ENCODE data around the gene PGPEP1. TPM values are rescaled to one million over a fixed set of nuclear protein-coding genes. Genes with fewer than 3 reads are reported as not detected.

The PGPEP1 gene
- total and polyA plus RNA-seq, 4 donors, result 13.0 to 41.6 (median 15.0) TPM

DNA sequence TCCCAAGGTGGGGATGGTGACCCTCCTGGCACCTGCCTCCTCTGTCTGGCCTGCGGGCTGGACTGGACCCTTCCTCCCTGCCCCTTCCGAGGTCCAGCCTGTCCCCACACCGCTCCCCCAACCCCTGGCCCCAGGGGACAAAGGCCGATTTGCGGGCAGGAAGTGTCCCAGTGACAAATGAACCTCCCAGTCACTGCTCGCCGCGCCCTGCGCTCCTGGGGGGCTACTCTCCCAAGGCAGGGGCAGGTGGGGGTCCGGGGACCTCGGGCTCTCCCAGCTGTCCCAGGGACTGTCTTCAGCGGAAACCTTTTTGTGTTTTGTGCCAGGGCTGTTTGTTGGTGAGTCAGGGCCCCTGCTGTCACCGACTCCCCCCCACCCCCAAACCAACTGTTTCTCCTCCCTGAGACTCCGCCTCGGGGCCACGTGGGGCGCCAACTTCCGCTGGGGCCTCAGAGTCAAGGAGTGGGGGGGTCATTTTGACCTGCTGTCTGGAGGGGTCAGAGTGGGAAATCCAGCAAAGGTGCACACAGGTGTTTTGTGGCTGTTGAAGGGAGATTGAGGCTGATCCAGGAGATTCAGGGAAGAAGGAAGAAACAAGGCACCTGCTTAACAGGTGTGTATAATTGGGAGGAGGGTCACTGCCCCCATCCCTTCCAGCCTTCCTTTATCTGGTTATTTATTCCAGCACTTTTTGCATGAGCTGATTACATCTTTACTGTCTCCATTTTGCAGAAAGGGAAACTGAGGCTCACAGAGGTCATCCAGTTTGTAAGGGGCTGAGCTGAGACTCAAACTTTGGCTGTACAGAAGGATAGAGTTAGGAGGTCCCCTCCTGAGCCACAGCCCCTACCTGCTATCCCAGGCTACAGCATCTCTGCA, 831 bp downstream of the PGPEP1 start:
- Histone ChIP-seq H3K27ac (ENCODE audit: low read depth in 1 of 2, low read length in 1 of 2) (peak overlapping the region; percentile 72 to 87), H3K36me3 (ENCODE audit: control insufficient read depth in 4 of 4, insufficient read depth in 4 of 4, low read length in 4 of 4) (peaks cover 0 to 3% (median 0%) of the 10 kb centered on the region in 4 donors), H3K9ac (ENCODE audit: insufficient read depth in 1 of 2, low read length in 2 of 2) (no peak overlapping the region), H3K4me3 (peak overlapping the region; percentile 75), H3K27me3 (ENCODE audit: control insufficient read depth in 3 of 3, insufficient read depth in 3 of 3, low read length in 2 of 3) (no peaks in the 10 kb centered on the region), H3K4me1 (ENCODE audit: control insufficient read depth in 5 of 5, insufficient read depth in 5 of 5, low read length in 5 of 5) (peaks cover 0 to 22% (median 2%) of the 10 kb centered on the region in 5 donors), H3K9me3 (ENCODE audit: control insufficient read depth in 4 of 4, insufficient read depth in 3 of 4, low read length in 3 of 4) (no peaks in the 10 kb centered on the region)
- TF ChIP-seq, protein P1, sequence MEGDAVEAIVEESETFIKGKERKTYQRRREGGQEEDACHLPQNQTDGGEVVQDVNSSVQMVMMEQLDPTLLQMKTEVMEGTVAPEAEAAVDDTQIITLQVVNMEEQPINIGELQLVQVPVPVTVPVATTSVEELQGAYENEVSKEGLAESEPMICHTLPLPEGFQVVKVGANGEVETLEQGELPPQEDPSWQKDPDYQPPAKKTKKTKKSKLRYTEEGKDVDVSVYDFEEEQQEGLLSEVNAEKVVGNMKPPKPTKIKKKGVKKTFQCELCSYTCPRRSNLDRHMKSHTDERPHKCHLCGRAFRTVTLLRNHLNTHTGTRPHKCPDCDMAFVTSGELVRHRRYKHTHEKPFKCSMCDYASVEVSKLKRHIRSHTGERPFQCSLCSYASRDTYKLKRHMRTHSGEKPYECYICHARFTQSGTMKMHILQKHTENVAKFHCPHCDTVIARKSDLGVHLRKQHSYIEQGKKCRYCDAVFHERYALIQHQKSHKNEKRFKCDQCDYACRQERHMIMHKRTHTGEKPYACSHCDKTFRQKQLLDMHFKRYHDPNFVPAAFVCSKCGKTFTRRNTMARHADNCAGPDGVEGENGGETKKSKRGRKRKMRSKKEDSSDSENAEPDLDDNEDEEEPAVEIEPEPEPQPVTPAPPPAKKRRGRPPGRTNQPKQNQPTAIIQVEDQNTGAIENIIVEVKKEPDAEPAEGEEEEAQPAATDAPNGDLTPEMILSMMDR (IDR thresholded peaks at IDR 0.05; ENCODE audit: control extremely low read depth, extremely low read depth), result no peak
- 1 to 2% methylated on average over 15 to 18 of the region's 18 CpGs for WGBS, 2 donors
- DNase-seq (peak; percentile 37 to 50 (median 49)), ATAC-seq (ENCODE audit: insufficient read depth, low FRiP score) (peak; percentile 81)

DNA sequence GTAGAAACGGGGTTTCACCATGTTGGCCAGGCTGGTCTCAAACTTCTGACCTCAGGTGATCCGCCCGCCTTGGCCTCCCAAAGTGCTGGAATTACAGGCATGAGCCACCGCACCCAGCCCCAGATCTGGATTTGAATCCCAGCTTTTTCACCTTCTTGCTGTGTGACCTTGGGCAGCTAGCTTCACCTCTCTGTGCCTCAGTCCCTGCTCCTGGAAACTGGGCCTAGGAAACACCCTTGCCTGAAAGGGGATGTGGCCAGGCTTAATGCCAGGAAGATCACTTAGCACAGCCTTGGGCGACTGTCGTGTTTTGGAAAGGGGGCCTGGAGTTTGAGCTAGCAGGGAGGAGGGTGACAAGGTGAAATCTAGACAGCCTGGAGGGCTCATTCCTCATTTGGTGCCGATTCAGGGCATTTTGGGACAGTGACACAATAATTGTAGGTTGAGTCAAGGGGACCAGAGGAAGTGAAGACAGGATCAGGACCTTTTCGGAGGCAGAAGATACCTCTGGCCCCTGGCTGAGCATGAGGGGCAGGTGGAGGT, 1.8 kb downstream of the PGPEP1 start:
- no peak overlapping the region for H3K9ac ChIP-seq (ENCODE audit: insufficient read depth in 1 of 2, low read length in 2 of 2)
- peaks cover 0 to 3% (median 0%) of the 10 kb centered on the region in 4 donors for H3K36me3 ChIP-seq (ENCODE audit: control insufficient read depth in 4 of 4, insufficient read depth in 4 of 4, low read length in 4 of 4)
- DNase-seq (no peak), ATAC-seq (ENCODE audit: insufficient read depth, low FRiP score) (no peak)
- H3K4me1 ChIP-seq (ENCODE audit: control insufficient read depth in 5 of 5, insufficient read depth in 5 of 5, low read length in 5 of 5), result peaks cover 0 to 22% (median 2%) of the 10 kb centered on the region in 5 donors
- H3K27me3 ChIP-seq (ENCODE audit: control insufficient read depth in 3 of 3, insufficient read depth in 3 of 3, low read length in 2 of 3), result no peaks in the 10 kb centered on the region
- WGBS, 2 donors, result 66 to 84% methylated on average over 8 of the region's 8 CpGs
- H3K27ac ChIP-seq (ENCODE audit: low read depth in 1 of 2, low read length in 1 of 2), result no peak overlapping the region
- H3K9me3 ChIP-seq (ENCODE audit: control insufficient read depth in 4 of 4, insufficient read depth in 3 of 4, low read length in 3 of 4), result no peaks in the 10 kb centered on the region
- TF ChIP-seq, protein P1 (IDR thresholded peaks at IDR 0.05; ENCODE audit: control extremely low read depth, extremely low read depth), result no peak
- H3K4me3 ChIP-seq, result no peak overlapping the region

DNA sequence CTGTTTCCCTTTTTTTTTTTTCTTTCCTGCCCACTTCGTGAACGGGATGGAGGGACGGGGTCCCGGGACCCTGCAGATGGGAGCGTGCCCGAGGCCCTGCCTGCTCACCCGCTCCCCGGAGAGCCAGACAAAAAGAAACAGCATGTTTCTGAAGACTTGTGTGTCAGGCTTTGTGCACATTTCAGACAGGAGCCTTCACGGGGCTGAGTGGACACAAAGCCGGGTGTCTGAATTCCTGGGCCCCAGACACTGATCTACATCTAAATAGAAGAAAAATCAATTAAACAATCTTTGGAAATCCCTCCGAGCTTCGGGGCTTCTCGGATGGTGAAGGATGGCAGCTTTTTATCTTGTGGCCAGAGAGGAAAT, 4.2 kb downstream of the PGPEP1 start:
- WGBS, 2 donors, result 72 to 76% methylated on average over 13 of the region's 13 CpGs

More for the DNA sequence above, 4.2 kb downstream of the PGPEP1 start:
- Histone ChIP-seq H3K27ac (ENCODE audit: low read depth in 1 of 2, low read length in 1 of 2) (no peak overlapping the region), H3K36me3 (ENCODE audit: control insufficient read depth in 4 of 4, insufficient read depth in 4 of 4, low read length in 4 of 4) (peaks cover 0 to 3% (median 0%) of the 10 kb centered on the region in 4 donors), H3K4me3 (no peak overlapping the region), H3K9ac (ENCODE audit: insufficient read depth in 1 of 2, low read length in 2 of 2) (peak overlapping the region in 1 of 2 donors; percentile 42), H3K27me3 (ENCODE audit: control insufficient read depth in 3 of 3, insufficient read depth in 3 of 3, low read length in 2 of 3) (no peaks in the 10 kb centered on the region), H3K4me1 (ENCODE audit: control insufficient read depth in 5 of 5, insufficient read depth in 5 of 5, low read length in 5 of 5) (peaks cover 0 to 22% (median 2%) of the 10 kb centered on the region in 5 donors), H3K9me3 (ENCODE audit: control insufficient read depth in 4 of 4, insufficient read depth in 3 of 4, low read length in 3 of 4) (no peaks in the 10 kb centered on the region)
- TF ChIP-seq, protein P1 (IDR thresholded peaks at IDR 0.05; ENCODE audit: control extremely low read depth, extremely low read depth), result no peak
- DNase-seq (peak in 1 of 3 donors; percentile 13), ATAC-seq (ENCODE audit: insufficient read depth, low FRiP score) (no peak)

Data from lung (tissue), 12 donors.